ENCODE measurements around the gene DIPK1B.

Gene DIPK1B

GRCh38 chr9:136769710-136770191, 57.4 kb downstream of the DIPK1B start:
- DNase-seq (ENCODE audit: low read depth) = no peak

GRCh38 chr9:136771907-136772415, 59.6 kb downstream of the DIPK1B start:
- no peak for DNase-seq (ENCODE audit: low read depth)

GRCh38 chr9:136773386-136774044, 61.1 kb downstream of the DIPK1B start:
- no peak for DNase-seq (ENCODE audit: low read depth)

Measured in HS-27A (cell line).